AG04450 (cell line): ENCODE data around the gene GPR55. TPM values are rescaled to one million over a fixed set of nuclear protein-coding genes. Genes with fewer than 3 reads are reported as not detected.

Experiments
- CTCF ChIA-PET: fragments of 300-600, 350-600 bp; formaldehyde crosslinking; extraction: SDS; loops from one replicate; lab custom pipeline; 2022; ENCODE audit warnings: antibody characterized with exemption, inconsistent platforms; lab: Charles Lee
- POLR2A ChIA-PET: fragments of 350-600 bp; formaldehyde crosslinking; extraction: SDS; loops from one replicate; lab custom pipeline; 2021; ENCODE audit warnings: antibody characterized with exemption, inconsistent platforms; lab: Yijun Ruan, JAX
- DNase-seq: peaks from one replicate; pipeline ENCODE4 v3.0.0-alpha.2; 2011; ENCODE audit warnings: low read depth, low spot score
- H3K27ac ChIP-seq: one replicate; pipeline ENCODE4 v1.5.1; 2012; ENCODE audit warnings: low read depth, low read length, control low read depth
- H3K27me3 ChIP-seq: one replicate; pipeline ENCODE4 v1.6.0; 2012; ENCODE audit warnings: low read length; ENCODE audit not compliant: control insufficient read depth, insufficient read depth
- H3K4me3 ChIP-seq: 2 replicates; pipeline ENCODE4 v1.5.1; 2011; ENCODE audit warnings: mild to moderate bottlenecking, low read depth, low read length, control low read depth
- H3K9me3 ChIP-seq: 2 replicates; pipeline ENCODE4 v1.5.1; 2012; ENCODE audit warnings: low read length; ENCODE audit not compliant: control insufficient read depth, insufficient read depth
- CTCF ChIP-seq: IDR thresholded peaks from 2 replicates; pipeline ENCODE4 v1.5.1; 2011; ENCODE audit warnings: low read depth, low read length, control low read depth, inconsistent platforms
- polyA plus RNA-seq: library from polyadenylated mRNA; depleted of rRNA; stranded (reverse); fragments of >200 nt; gene quantifications from 2 replicates; pipeline ENCODE4 v1.2.3, GENCODE V29; 2011

Gene GPR55
- polyA plus RNA-seq, 1 experiment: not detected

- POLR2A ChIA-PET: no interaction called here
Observed at GRCh38 chr2:230875347-230876315, 49.4 kb downstream of the GPR55 start.

GRCh38 chr2:230874876-230875275, 50.2 kb downstream of the GPR55 start:
- TF ChIP-seq CTCF: no peak
- POLR2A ChIA-PET: no interaction called here
- CTCF ChIA-PET: interaction anchor here (1.4 kb wide), 1 partner anchor 8 kb away, joined by 5 read pairs; no protein-coding TSS in a partner anchor
- Histone ChIP-seq H3K4me3 (no peak overlapping the region), H3K27ac (no peak overlapping the region), H3K9me3 (no peaks in the 10 kb centered on the region), H3K27me3 (no peaks in the 10 kb centered on the region)
- no peak for DNase-seq

More at GRCh38 chr2:230875347-230876315, 49.4 kb downstream of the GPR55 start:
- no peak overlapping the region for H3K27ac ChIP-seq
- no peak for DNase-seq
- no peak for TF ChIP-seq CTCF
- H3K27me3 ChIP-seq: no peaks in the 10 kb centered on the region
- H3K4me3 ChIP-seq: no peak overlapping the region
- no peaks in the 10 kb centered on the region for H3K9me3 ChIP-seq
- CTCF ChIA-PET: interaction anchor here (1.4 kb wide), 1 partner anchor 9 kb away, joined by 5 read pairs; no protein-coding TSS in a partner anchor

DNA sequence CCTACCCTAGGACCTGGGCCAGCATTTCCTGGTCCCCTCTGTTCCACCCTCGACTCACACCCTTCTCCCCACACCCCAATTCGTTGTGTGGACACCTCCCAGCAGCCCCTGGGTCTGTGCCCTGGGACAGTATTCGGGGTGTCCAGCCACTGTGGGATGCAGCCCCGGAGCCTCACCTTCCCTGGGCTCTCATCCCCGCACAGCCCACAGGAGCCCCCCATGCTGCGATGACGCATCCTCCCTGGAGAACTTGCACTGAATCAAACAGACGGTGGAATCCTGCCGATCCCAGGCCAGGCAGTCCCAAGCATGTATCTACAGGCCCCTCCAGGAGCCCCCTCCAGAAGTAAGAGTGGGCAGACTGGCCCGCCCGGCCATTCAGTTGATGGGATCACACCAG, 50.6 kb downstream of the GPR55 start:
- CTCF ChIA-PET: no interaction called here

GRCh38 chr2:230873661-230874401, 51.2 kb downstream of the GPR55 start:
- Histone ChIP-seq H3K4me3 (no peak overlapping the region), H3K9me3 (no peaks in the 10 kb centered on the region), H3K27ac (no peak overlapping the region), H3K27me3 (no peaks in the 10 kb centered on the region)
- no peak for DNase-seq
- no peak for TF ChIP-seq CTCF
- POLR2A ChIA-PET: interaction anchor here (0.6 kb wide), 1 partner anchor 9 kb away, joined by 4 read pairs; the partner anchor contains the start of gene ITM2C
- CTCF ChIA-PET: no interaction called here

More for the DNA sequence above, 50.6 kb downstream of the GPR55 start:
- no peak for DNase-seq
- H3K27me3 ChIP-seq: no peaks in the 10 kb centered on the region
- H3K9me3 ChIP-seq: no peaks in the 10 kb centered on the region
- TF ChIP-seq CTCF: no peak
- H3K27ac ChIP-seq: no peak overlapping the region
- POLR2A ChIA-PET: no interaction called here
- H3K4me3 ChIP-seq: no peak overlapping the region
